ENCODE data around the gene RAB7B. TPM values are rescaled to one million over a fixed set of nuclear protein-coding genes. Genes with fewer than 3 reads are reported as not detected.

RAB7B gene
- polyA plus RNA-seq, 1 donor from 2014 or later, result not detected

GRCh38 chr1:205977402-205978014, 25.7 kb downstream of the RAB7B start:
- Mint-ChIP-seq H3K4me1 (peaks cover 2 to 6% (median 4%) of the 10 kb centered on the region in 3 donors), H3K4me3 (no peak overlapping the region), H3K9me3 (peaks cover 0 to 2% (median 0%) of the 10 kb centered on the region in 3 donors), H3K27me3 (no peaks in the 10 kb centered on the region), H3K27ac (no peak overlapping the region), H3K36me3 (no peaks in the 10 kb centered on the region)

DNA sequence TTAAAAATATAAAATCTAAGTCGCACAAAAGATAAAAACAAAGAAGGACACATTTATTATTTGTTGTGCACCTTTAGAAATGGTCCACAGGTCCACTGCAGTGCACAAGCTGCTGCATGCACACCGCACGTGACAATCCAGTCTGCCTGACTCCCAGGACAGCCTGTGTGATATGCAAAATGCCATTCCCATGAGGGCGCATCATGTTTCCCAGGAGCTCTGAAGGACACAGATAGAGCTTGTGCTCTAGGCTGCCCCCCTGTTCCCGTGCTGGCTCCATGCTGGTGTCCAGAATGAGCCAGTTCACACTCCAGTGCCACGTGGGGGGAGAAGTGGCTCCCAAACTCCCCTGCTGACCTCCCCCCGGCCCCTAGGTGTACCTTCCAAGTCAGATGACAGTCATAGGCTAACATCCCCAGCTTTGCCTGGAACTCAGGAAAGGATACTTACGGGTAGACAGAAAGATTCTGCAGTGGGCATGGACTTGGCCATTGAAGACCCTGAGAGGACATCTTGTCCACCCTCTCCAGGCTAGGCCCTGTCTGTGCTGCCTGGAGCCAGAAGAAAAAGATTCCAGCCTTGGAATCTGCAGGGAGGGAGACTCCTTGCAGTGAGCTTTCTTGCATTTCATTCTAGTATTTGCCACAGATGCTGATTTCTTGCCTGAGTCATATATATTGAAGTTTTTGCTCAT, 26.3 kb downstream of the RAB7B start:
- Mint-ChIP-seq H3K9me3 (peaks cover 0 to 2% (median 0%) of the 10 kb centered on the region in 3 donors), H3K4me3 (no peak overlapping the region), H3K27me3 (no peaks in the 10 kb centered on the region), H3K4me1 (peaks cover 2 to 6% (median 4%) of the 10 kb centered on the region in 3 donors), H3K27ac (no peak overlapping the region), H3K36me3 (no peaks in the 10 kb centered on the region)

DNA sequence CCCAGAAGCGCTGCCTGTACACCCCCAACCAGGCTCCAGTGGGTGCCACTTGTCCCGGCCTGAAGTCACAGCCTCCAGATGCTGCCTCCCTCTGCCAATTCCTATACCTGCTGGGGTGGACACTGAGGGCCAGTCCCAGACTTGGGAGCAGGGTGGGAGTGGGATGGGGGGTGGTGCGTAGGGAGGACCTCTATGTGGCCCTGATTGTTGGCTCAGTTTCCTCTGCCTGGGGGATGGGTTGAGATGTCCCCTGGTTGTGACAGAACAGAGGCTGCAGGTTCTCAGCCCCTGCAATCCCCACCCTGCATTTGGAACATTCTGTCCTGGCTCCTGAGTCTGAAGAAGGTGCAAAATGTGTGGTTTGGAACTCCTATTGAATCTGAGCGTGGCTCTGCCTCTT, 27.2 kb downstream of the RAB7B start:
- H3K4me1 Mint-ChIP-seq, result peaks cover 2 to 6% (median 4%) of the 10 kb centered on the region in 3 donors
- H3K9me3 Mint-ChIP-seq, result no peaks in the 10 kb centered on the region
- no peaks in the 10 kb centered on the region for H3K27me3 Mint-ChIP-seq
- H3K36me3 Mint-ChIP-seq, result no peaks in the 10 kb centered on the region
- no peak overlapping the region for H3K4me3 Mint-ChIP-seq
- no peak overlapping the region for H3K27ac Mint-ChIP-seq

DNA sequence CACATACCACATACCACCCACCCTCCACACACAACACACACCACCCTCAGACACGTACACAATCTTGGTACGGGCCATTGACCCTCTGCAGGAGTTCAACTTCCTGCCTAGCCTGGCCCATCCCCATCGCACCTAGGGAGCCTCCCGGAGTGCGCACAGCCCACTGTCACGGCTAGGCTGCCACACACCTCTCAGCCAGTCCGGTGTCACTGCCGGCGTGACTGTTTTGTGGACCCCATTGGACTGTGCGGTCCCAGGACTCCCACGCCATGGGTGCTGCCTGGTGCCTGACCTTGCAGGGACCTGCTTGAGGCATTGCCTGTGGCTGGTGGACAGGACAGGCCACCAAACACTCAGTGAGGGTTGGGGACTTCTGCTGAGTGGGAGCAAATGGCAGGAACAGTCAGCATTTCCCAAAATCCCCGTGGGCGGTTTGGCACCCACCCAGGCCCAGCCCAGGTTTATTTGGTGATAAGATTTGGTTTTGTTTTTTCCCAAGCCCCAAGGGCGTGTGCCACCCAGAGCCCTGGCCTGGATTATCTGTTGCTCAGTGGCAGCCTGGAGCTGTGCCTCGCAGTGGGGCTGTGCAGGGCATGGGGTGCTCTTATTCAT, 27.7 kb downstream of the RAB7B start:
- peaks cover 2 to 6% (median 4%) of the 10 kb centered on the region in 3 donors for H3K4me1 Mint-ChIP-seq
- H3K9me3 Mint-ChIP-seq, result no peaks in the 10 kb centered on the region
- H3K36me3 Mint-ChIP-seq, result no peaks in the 10 kb centered on the region
- no peaks in the 10 kb centered on the region for H3K27me3 Mint-ChIP-seq
- no peak overlapping the region for H3K4me3 Mint-ChIP-seq
- H3K27ac Mint-ChIP-seq, result no peak overlapping the region

- Mint-ChIP-seq H3K27ac (no peak overlapping the region), H3K9me3 (no peaks in the 10 kb centered on the region), H3K27me3 (no peaks in the 10 kb centered on the region), H3K36me3 (no peaks in the 10 kb centered on the region), H3K4me1 (peaks cover 2 to 6% (median 4%) of the 10 kb centered on the region in 3 donors), H3K4me3 (peak overlapping the region in 1 of 4 donors; percentile 49)
These were observed 28.5 kb downstream of the RAB7B start for GRCh38 chr1:205974712-205975111.

- Mint-ChIP-seq H3K36me3 (no peaks in the 10 kb centered on the region), H3K27me3 (no peaks in the 10 kb centered on the region), H3K9me3 (no peaks in the 10 kb centered on the region), H3K27ac (no peak overlapping the region), H3K4me1 (peaks cover 2 to 6% (median 4%) of the 10 kb centered on the region in 3 donors), H3K4me3 (no peak overlapping the region)
These were observed 29.6 kb downstream of the RAB7B start for GRCh38 chr1:205973377-205974232.

- Mint-ChIP-seq H3K27me3 (no peaks in the 10 kb centered on the region), H3K9me3 (no peaks in the 10 kb centered on the region), H3K4me3 (no peak overlapping the region), H3K27ac (no peak overlapping the region), H3K36me3 (no peaks in the 10 kb centered on the region), H3K4me1 (peaks cover 2 to 6% (median 4%) of the 10 kb centered on the region in 3 donors)
These were observed 30.6 kb downstream of the RAB7B start for GRCh38 chr1:205972491-205973168.

DNA sequence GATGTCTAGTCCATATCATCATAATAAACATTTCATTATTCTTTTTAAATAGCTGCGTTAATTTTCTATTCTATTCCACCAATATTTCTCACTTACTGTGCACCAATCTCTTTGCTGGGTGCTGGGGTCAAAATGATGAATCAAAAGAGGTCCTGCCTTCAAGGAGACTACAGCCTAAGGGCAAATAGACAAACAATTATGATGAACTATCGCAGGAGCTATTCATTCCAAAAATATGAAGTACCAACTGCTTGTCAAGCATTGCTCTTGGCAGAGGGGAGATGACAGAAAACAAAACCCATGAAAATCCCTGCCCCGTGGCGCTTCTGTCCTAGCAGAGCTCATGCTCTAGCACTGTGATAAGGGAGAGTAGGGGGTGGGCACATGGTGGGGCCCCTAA, 31.1 kb downstream of the RAB7B start:
- Mint-ChIP-seq H3K9me3 (no peaks in the 10 kb centered on the region), H3K4me3 (no peak overlapping the region), H3K36me3 (no peaks in the 10 kb centered on the region), H3K27me3 (no peaks in the 10 kb centered on the region), H3K27ac (no peak overlapping the region), H3K4me1 (peaks cover 0 to 6% (median 0%) of the 10 kb centered on the region in 3 donors)

DNA sequence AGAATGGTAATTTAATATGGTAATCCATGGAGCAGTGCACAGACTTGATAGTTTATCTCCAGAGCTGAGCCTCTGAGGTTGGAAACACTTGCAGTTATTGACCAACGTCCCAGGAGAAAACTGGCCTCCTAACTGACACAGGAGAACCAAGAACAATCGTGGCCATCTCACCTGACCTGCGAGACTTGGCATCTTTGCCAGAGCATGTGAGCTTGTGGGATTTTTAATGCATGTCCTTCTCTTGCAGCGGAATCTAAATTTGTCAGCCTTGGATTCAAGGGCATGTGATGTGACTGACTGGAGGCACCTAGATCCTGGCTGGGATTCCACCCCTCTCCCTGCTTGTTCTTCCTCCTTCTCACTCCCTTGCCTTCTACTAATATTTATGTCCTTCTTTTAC, 32.1 kb downstream of the RAB7B start:
- Mint-ChIP-seq H3K36me3 (no peaks in the 10 kb centered on the region), H3K27ac (no peak overlapping the region)

DNA sequence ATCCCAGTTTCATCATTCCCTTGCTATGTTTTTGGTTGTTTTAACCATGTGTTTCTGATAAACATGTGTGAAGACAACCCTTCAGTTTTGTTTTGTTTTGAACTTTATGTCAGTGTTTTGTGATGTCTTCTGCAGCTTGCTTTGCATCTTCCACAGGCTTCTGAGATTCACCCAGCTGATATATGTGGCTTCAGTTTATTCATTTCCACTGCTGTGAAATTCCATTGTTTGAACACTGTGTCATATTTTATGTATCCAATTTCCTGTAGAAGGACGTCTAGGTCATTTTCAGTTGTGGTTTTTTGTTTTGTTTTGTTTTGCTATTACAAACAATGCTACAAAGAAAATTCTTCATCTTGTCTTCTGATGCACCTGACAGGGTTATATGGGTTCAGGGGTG, 32.7 kb downstream of the RAB7B start:
- H3K4me1 Mint-ChIP-seq, result peaks cover 0 to 6% (median 0%) of the 10 kb centered on the region in 3 donors
- H3K36me3 Mint-ChIP-seq, result no peaks in the 10 kb centered on the region
- no peak overlapping the region for H3K4me3 Mint-ChIP-seq
- H3K27ac Mint-ChIP-seq, result no peak overlapping the region
- H3K27me3 Mint-ChIP-seq, result no peaks in the 10 kb centered on the region
- no peaks in the 10 kb centered on the region for H3K9me3 Mint-ChIP-seq

More for the DNA sequence above, 32.1 kb downstream of the RAB7B start:
- Mint-ChIP-seq H3K9me3 (no peaks in the 10 kb centered on the region), H3K4me3 (no peak overlapping the region), H3K4me1 (peaks cover 0 to 6% (median 0%) of the 10 kb centered on the region in 3 donors), H3K27me3 (no peaks in the 10 kb centered on the region)

- peaks cover 0 to 5% (median 0%) of the 10 kb centered on the region in 3 donors for H3K4me1 Mint-ChIP-seq
- H3K27me3 Mint-ChIP-seq, result no peaks in the 10 kb centered on the region
- no peak overlapping the region for H3K4me3 Mint-ChIP-seq
- no peaks in the 10 kb centered on the region for H3K36me3 Mint-ChIP-seq
- H3K27ac Mint-ChIP-seq, result no peak overlapping the region
- H3K9me3 Mint-ChIP-seq, result no peaks in the 10 kb centered on the region
These were observed 34.0 kb downstream of the RAB7B start for GRCh38 chr1:205969229-205969628.

DNA sequence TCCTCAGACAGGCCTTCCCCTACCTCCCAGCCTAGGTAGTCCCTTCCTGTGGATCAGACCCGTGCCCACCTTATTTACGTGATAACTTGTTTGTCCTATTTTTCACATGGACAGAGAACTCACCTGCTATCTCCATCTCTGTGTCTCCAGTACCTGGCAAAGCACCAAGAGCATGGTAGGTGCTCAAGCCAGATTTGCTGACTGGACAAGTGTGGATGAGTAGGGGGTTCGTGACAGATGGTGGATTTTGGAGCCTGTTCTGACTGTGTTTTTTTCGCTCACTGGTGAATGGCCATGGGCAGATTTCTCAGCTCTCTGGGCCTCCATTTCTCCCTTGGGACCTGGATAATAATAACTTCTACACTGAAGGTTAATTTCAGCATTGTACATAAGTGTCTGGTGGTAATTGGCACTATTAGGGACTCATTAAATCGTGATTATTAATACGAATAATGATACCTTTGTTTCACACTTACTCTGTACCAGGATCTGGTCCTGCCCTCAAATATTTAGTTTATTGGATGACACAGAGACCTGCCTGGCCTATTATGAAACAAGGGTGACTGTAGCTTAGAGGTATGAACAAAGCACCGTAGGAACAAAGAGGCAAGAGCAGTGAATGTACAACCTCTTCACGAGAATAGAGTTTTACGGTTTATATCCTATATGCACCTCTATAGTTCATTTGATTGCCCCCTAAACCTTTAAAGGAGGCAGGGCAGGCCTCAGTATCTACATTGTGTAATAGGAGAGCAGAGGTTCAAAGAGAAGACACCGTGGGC, 35.5 kb downstream of the RAB7B start:
- Mint-ChIP-seq H3K27me3 (peaks cover 2% of the 10 kb centered on the region), H3K36me3 (no peaks in the 10 kb centered on the region), H3K27ac (peak overlapping the region in 1 of 3 donors; percentile 66), H3K4me1 (peaks cover 0 to under 1% (median 0%) of the 10 kb centered on the region in 3 donors), H3K4me3 (no peak overlapping the region), H3K9me3 (no peaks in the 10 kb centered on the region)

- H3K27ac Mint-ChIP-seq, result no peak overlapping the region
- H3K4me1 Mint-ChIP-seq, result no peaks in the 10 kb centered on the region
- peaks cover 6% of the 10 kb centered on the region for H3K27me3 Mint-ChIP-seq
- H3K4me3 Mint-ChIP-seq, result no peak overlapping the region
- H3K36me3 Mint-ChIP-seq, result no peaks in the 10 kb centered on the region
- H3K9me3 Mint-ChIP-seq, result no peaks in the 10 kb centered on the region
These were observed 37.9 kb downstream of the RAB7B start for GRCh38 chr1:205965036-205965884.

All from IgD-negative memory B cell (primary cell).